CD4-positive, alpha-beta memory T cell (primary cell): Measurements from ENCODE around the gene LTBR. TPM values are rescaled to one million over a fixed set of nuclear protein-coding genes. Genes with fewer than 3 reads are reported as not detected.

ENCODE experiments used
- CTCF ChIA-PET: fragments of 350-600 bp; sonication (Branson Sonifier 250); formaldehyde crosslinking; loops from one replicate; lab custom pipeline; 2021; ENCODE audit warnings: inconsistent platforms; ENCODE audit not compliant: partially characterized antibody; lab: Charles Lee
- POLR2A ChIA-PET: fragments of 350-600 bp; sonication (Branson Sonifier 250); formaldehyde crosslinking; loops from one replicate; lab custom pipeline; 2021; ENCODE audit not compliant: partially characterized antibody; lab: Charles Lee
- DNase-seq, 5 donors: peaks; one replicate each; pipeline versions ENCODE4 v3.0.0 to v3.0.0-alpha.2; 2020 to 2022; ENCODE audit warnings: mixed read lengths in 1 of 5
- H3K27ac ChIP-seq: one replicate; pipeline ENCODE4 v1.7.0; 2013; ENCODE audit warnings: low read depth, low read length
- H3K27me3 ChIP-seq: 2 replicates; pipeline ENCODE4 v1.7.0; 2013; ENCODE audit warnings: mild to moderate bottlenecking, low read length, moderate library complexity; ENCODE audit not compliant: insufficient read depth
- H3K36me3 ChIP-seq: 2 replicates; pipeline ENCODE4 v1.7.0; 2013; ENCODE audit warnings: mild to moderate bottlenecking, low read length, moderate library complexity; ENCODE audit not compliant: insufficient read depth
- H3K4me1 ChIP-seq: 2 replicates; pipeline ENCODE4 v1.7.0; 2013; ENCODE audit warnings: mild to moderate bottlenecking, low read length, moderate library complexity; ENCODE audit not compliant: insufficient read depth
- H3K4me3 ChIP-seq, 2 donors: one replicate each; pipeline ENCODE4 v1.7.0; 2013; ENCODE audit warnings: low read length in 2 of 2, mild to moderate bottlenecking in 1 of 2
- H3K9me3 ChIP-seq, 2 donors: one replicate each; pipeline ENCODE4 v1.7.0; 2013; ENCODE audit warnings: low read length in 2 of 2, control low read depth in 1 of 2; ENCODE audit not compliant: control insufficient read depth in 1 of 2
- H3K27ac Mint-ChIP-seq, 7 donors: one replicate each; pipeline ENCODE4 v1.8.0; 2020 to 2021; ENCODE audit warnings: mixed read lengths in 7 of 7, mild to moderate bottlenecking in 6 of 7, inconsistent platforms in 3 of 7, moderate library complexity in 3 of 7
- H3K27me3 Mint-ChIP-seq, 2 donors: one replicate each; pipeline ENCODE4 v1.8.0; 2020 to 2021; ENCODE audit warnings: mixed read lengths in 2 of 2
- H3K36me3 Mint-ChIP-seq, 2 donors: one replicate each; pipeline ENCODE4 v1.8.0; 2020 to 2021; ENCODE audit warnings: mixed read lengths in 2 of 2, inconsistent platforms in 1 of 2, mild to moderate bottlenecking in 1 of 2
- H3K4me1 Mint-ChIP-seq, 4 donors: one replicate each; pipeline ENCODE4 v1.8.0; 2020 to 2021; ENCODE audit warnings: mixed read lengths in 4 of 4, mild to moderate bottlenecking in 1 of 4
- H3K4me3 Mint-ChIP-seq, 8 donors: one replicate each; pipeline ENCODE4 v1.8.0; 2020 to 2021; ENCODE audit warnings: mixed read lengths in 8 of 8, mild to moderate bottlenecking in 7 of 8, moderate library complexity in 6 of 8, inconsistent platforms in 3 of 8
- H3K9me3 Mint-ChIP-seq, 8 donors: one replicate each; pipeline ENCODE4 v1.8.0; 2020 to 2021; ENCODE audit warnings: mixed read lengths in 8 of 8, mild to moderate bottlenecking in 5 of 8, inconsistent platforms in 3 of 8, moderate library complexity in 1 of 8
- intact Hi-C: fragments of 100-400 bp; cut with micrococcal nuclease; formaldehyde crosslinking; loops from one replicate; pipeline ENCODE4 v1.15.1; 2023
- polyA plus RNA-seq, 2 donors: library from polyadenylated mRNA; unstranded; fragments of 300-500 nt; fragmentation: Illumina TruSeq; gene quantifications; one replicate each; pipeline ENCODE4 v1.2.3, GENCODE V29; 2021
- total RNA-seq, 2 experiments: library from RNA; stranded (reverse); gene quantifications; one replicate each; pipeline ENCODE4 v1.2.3, GENCODE V29; 2021

LTBR gene
- total and polyA plus RNA-seq, 4 experiments from 2014 or later, result 1.1 to 1.3 TPM; not detected in 2

- ChIA-PET CTCF (interaction anchor here (0.6 to 9.7 kb wide), 9 partner anchors 10 to 213 kb away, joined by 3 to 155 read pairs (median 4); no protein-coding TSS in a partner anchor), POLR2A (interaction anchor here (0.8 to 15.2 kb wide), 15 partner anchors 9 to 190 kb away, joined by 3 to 250 read pairs (median 4); partner anchors contain the start of genes LTBR and VAMP1)
- H3K4me3 Mint-ChIP-seq, result peak overlapping the region in 7 of 8 donors; percentile 25 to 84 (median 67)
- H3K27ac ChIP-seq, result no peak overlapping the region
- peaks cover 0 to 11% of the 10 kb centered on the region in 2 donors for H3K36me3 Mint-ChIP-seq
- H3K27ac Mint-ChIP-seq, result peak overlapping the region; percentile 54 to 91 (median 85)
- intact Hi-C loops, result no loop called here
- DNase-seq, result peak in 2 of 5 donors; percentile 21 to 84
- peaks cover 48% of the 10 kb centered on the region for H3K4me1 ChIP-seq
- no peaks in the 10 kb centered on the region for H3K27me3 Mint-ChIP-seq
- peaks cover 32 to 53% (median 42%) of the 10 kb centered on the region in 4 donors for H3K4me1 Mint-ChIP-seq
- H3K4me3 ChIP-seq, result no peak overlapping the region
- no peaks in the 10 kb centered on the region for H3K27me3 ChIP-seq
- no peaks in the 10 kb centered on the region for H3K9me3 ChIP-seq
- no peaks in the 10 kb centered on the region for H3K36me3 ChIP-seq
- no peaks in the 10 kb centered on the region for H3K9me3 Mint-ChIP-seq
Observed at GRCh38 chr12:6345319-6346091, 38.5 kb upstream of the LTBR start.

- POLR2A ChIA-PET, result interaction anchor here (0.8 to 15.2 kb wide), 12 partner anchors 10 to 189 kb away, joined by 3 to 250 read pairs (median 4); partner anchors contain the start of gene LTBR
- H3K4me3 Mint-ChIP-seq, result peak overlapping the region in 5 of 8 donors; percentile 25 to 84 (median 71)
Observed at GRCh38 chr12:6346235-6346832, 37.6 kb upstream of the LTBR start.

GRCh38 chr12:6346942-6347341, 37.0 kb upstream of the LTBR start:
- Histone ChIP-seq H3K27me3 (no peaks in the 10 kb centered on the region), H3K4me1 (peaks cover 48% of the 10 kb centered on the region), H3K4me3 (no peak overlapping the region), H3K9me3 (no peaks in the 10 kb centered on the region), H3K36me3 (no peaks in the 10 kb centered on the region), H3K27ac (no peak overlapping the region)
- H3K4me3 Mint-ChIP-seq, result no peak overlapping the region
- H3K36me3 Mint-ChIP-seq, result peaks cover 0 to 5% of the 10 kb centered on the region in 2 donors
- H3K9me3 Mint-ChIP-seq, result no peaks in the 10 kb centered on the region
- peaks cover 31 to 49% (median 41%) of the 10 kb centered on the region in 4 donors for H3K4me1 Mint-ChIP-seq
- peak overlapping the region in 1 of 7 donors; percentile 0 for H3K27ac Mint-ChIP-seq
- CTCF ChIA-PET, result interaction anchor here (1.0 to 9.7 kb wide), 4 partner anchors 11 to 118 kb away, joined by 4 to 155 read pairs (median 21); no protein-coding TSS in a partner anchor
- no peaks in the 10 kb centered on the region for H3K27me3 Mint-ChIP-seq
- no peak for DNase-seq
- POLR2A ChIA-PET, result interaction anchor here (2.6 to 15.2 kb wide), 2 partner anchors 10 to 19 kb away, joined by 39 to 250 read pairs; no protein-coding TSS in a partner anchor
- intact Hi-C loops, result no loop called here

More at GRCh38 chr12:6346235-6346832, 37.6 kb upstream of the LTBR start:
- Histone ChIP-seq H3K9me3 (no peaks in the 10 kb centered on the region), H3K27ac (no peak overlapping the region), H3K4me1 (peaks cover 48% of the 10 kb centered on the region), H3K27me3 (no peaks in the 10 kb centered on the region), H3K4me3 (no peak overlapping the region), H3K36me3 (no peaks in the 10 kb centered on the region)
- Mint-ChIP-seq H3K9me3 (no peaks in the 10 kb centered on the region), H3K4me1 (peaks cover 32 to 53% (median 42%) of the 10 kb centered on the region in 4 donors), H3K27me3 (no peaks in the 10 kb centered on the region), H3K27ac (peak overlapping the region in 5 of 7 donors; percentile 77 to 91 (median 86)), H3K36me3 (peaks cover 0 to 8% of the 10 kb centered on the region in 2 donors)
- CTCF ChIA-PET, result interaction anchor here (0.8 to 9.7 kb wide), 7 partner anchors 11 to 119 kb away, joined by 3 to 155 read pairs (median 5); no protein-coding TSS in a partner anchor
- intact Hi-C loops, result no loop called here
- no peak for DNase-seq

GRCh38 chr12:6347367-6348338, 36.3 kb upstream of the LTBR start:
- POLR2A ChIA-PET, result interaction anchor here (1.7 to 15.2 kb wide), 4 partner anchors 8 to 123 kb away, joined by 4 to 250 read pairs (median 8); partner anchors contain the start of gene VAMP1
- H3K27ac ChIP-seq, result no peak overlapping the region
- no peaks in the 10 kb centered on the region for H3K27me3 Mint-ChIP-seq
- H3K4me3 Mint-ChIP-seq, result no peak overlapping the region
- H3K4me1 ChIP-seq, result peaks cover 41% of the 10 kb centered on the region
- no peak for DNase-seq
- CTCF ChIA-PET, result interaction anchor here (1.0 to 9.7 kb wide), 6 partner anchors 9 to 24 kb away, joined by 3 to 155 read pairs (median 10); no protein-coding TSS in a partner anchor
- no peak overlapping the region for H3K4me3 ChIP-seq
- no peaks in the 10 kb centered on the region for H3K9me3 ChIP-seq
- H3K27ac Mint-ChIP-seq, result no peak overlapping the region
- no peaks in the 10 kb centered on the region for H3K9me3 Mint-ChIP-seq
- no peaks in the 10 kb centered on the region for H3K36me3 Mint-ChIP-seq
- intact Hi-C loops, result loop anchor here (1.0 kb wide), 1 partner anchor 50 kb away; no protein-coding TSS in a partner anchor
- no peaks in the 10 kb centered on the region for H3K36me3 ChIP-seq
- peaks cover 24 to 42% (median 33%) of the 10 kb centered on the region in 4 donors for H3K4me1 Mint-ChIP-seq
- H3K27me3 ChIP-seq, result no peaks in the 10 kb centered on the region

- no peaks in the 10 kb centered on the region for H3K36me3 Mint-ChIP-seq
- peaks cover 0 to 2% of the 10 kb centered on the region in 2 donors for H3K27me3 Mint-ChIP-seq
- H3K27ac ChIP-seq, result no peak overlapping the region
- peaks cover 4 to 17% (median 9%) of the 10 kb centered on the region in 4 donors for H3K4me1 Mint-ChIP-seq
- no peak overlapping the region for H3K4me3 Mint-ChIP-seq
- no peaks in the 10 kb centered on the region for H3K9me3 ChIP-seq
- peaks cover 10% of the 10 kb centered on the region for H3K4me1 ChIP-seq
- CTCF ChIA-PET, result interaction anchor here (0.7 to 1.7 kb wide), 5 partner anchors 12 to 186 kb away, joined by 3 to 4 read pairs (median 3); no protein-coding TSS in a partner anchor
- peaks cover 0 to 1% (median 0%) of the 10 kb centered on the region in 8 donors for H3K9me3 Mint-ChIP-seq
- H3K27ac Mint-ChIP-seq, result no peak overlapping the region
- intact Hi-C loops, result no loop called here
- H3K4me3 ChIP-seq, result no peak overlapping the region
- no peaks in the 10 kb centered on the region for H3K36me3 ChIP-seq
- H3K27me3 ChIP-seq, result no peaks in the 10 kb centered on the region
- DNase-seq, result no peak
- POLR2A ChIA-PET, result interaction anchor here (1.2 to 1.8 kb wide), 2 partner anchors 12 kb away, joined by 3 to 6 read pairs; no protein-coding TSS in a partner anchor
Observed at GRCh38 chr12:6351622-6352021, 32.3 kb upstream of the LTBR start.
